ENCODE measurements around the gene SLC25A10.

DNA sequence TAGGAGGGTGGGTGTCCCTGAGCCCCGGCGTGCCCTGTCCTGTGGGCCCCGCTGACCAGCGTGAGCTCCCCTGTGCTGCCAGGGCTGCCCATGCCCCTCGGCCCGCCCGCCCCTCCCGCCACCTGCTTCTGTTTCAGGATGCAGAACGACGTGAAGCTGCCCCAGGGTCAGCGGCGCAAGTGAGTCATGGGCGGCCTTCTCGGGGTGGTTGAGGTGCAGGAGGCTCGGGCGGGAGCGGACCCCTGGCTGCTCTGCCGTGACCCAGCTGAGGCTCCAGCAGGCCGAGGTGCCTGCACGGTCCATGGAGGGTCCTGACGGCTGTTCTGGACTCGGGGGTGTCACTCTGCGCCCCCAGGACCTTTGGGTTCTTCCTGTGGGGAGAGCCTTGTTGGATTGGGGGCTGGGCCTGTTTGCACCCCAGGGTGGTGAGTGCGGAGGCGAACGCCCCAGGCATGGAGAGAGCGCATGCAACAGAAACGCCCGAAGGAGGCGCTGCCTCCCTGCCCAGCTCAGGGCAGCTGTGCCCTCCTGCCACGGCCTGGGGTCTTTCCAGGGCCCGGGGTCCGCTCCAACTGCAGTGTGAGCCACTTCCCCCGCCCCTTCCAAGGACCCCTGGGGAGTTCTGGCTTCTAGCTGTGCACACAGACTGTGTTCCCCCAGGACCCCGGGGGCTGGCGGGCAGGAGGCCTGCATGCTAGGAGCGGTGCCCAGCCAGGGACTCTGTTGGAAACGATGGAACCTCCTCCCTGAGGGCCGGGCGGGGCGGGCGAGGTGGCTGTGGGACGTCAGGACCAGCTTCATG, 4.0 kb downstream of the SLC25A10 start:
- TF ChIP-seq POLR2A (IDR thresholded peaks at IDR 0.05; ENCODE audit: low read depth, low read length) (no peak), POLR2AphosphoS5 (IDR thresholded peaks at IDR 0.05; ENCODE audit: low read depth, low read length) (no peak), TAF1 (IDR thresholded peaks at IDR 0.05; ENCODE audit: borderline replicate concordance, low read depth, low read length) (no peak)

Measured in GM12892 (cell line).